Stimulated activated CD4-positive, alpha-beta T cell treated with anti-CD3 and anti-CD28 coated beads, Interleukin-15, amount 100 ng/mL, for 1 hour (primary cell): ENCODE results near the gene RALGAPB.

Source experiments
- DNase-seq, 2 donors: peaks; one replicate each; pipeline ENCODE4 v3.0.0-alpha.2; 2020; ENCODE audit warnings: low read depth in 1 of 2, low spot score in 1 of 2

Gene RALGAPB

DNA sequence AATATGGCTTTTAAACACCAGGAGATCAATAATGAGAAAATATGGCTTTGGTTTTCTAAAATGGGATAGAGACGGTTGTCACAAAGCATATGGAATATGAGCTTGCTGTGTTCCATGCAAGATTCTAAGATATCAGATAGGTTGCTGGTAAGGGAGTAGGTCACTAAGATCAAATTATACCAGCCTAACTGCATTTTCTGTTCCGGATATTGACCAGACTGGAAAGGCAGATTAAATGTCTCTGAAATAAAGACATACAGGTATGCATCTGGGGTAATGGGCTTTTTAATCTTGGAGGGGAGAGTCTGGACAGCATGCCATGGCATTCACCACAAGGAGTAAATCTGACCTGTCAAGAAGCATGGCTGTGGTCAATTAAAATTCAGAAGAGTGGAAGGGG, 73.1 kb downstream of the RALGAPB start:
- DNase-seq = no peak

DNA sequence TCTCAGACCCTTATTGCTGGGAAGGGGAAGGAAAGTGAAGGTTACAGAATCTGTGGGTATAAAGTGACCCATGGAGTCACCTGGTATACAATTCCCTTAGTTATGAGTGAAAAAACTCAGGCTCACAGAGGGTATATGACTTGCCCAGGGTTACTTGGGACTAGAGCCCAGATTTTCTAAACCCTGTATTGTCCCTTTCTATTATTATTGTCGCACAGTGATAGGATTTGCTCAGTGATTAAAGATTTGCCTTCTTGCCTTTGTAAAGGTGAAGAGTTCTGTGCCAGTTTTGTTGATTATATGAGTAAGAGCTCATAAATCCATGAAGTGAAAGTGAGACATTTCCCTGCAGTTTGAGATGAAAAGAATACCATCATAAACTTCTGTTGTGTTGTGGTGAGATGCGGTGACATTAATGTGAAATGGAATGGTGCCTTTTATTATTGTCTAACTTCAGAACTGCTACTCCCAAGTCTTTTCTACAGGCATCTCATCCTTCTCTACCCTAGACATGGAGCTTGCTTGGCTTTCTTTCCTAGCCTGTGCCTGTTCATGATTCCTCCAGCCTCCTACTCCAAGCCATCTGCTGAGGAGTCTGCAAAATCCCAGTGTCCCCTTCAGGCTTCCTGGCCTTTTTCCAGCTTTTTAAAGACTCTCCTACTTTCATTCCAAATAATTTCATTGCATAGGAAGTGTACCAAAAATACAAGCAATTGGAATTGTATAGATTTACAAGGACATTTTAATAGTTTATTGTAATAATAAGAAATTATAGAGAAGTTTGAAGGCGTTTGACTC, 74.8 kb downstream of the RALGAPB start:
- DNase-seq = no peak

- no peak for DNase-seq
These were observed 75.9 kb downstream of the RALGAPB start for GRCh38 chr20:38548356-38549083.

- no peak for DNase-seq
These were observed 77.6 kb downstream of the RALGAPB start for GRCh38 chr20:38550274-38550673.

DNA sequence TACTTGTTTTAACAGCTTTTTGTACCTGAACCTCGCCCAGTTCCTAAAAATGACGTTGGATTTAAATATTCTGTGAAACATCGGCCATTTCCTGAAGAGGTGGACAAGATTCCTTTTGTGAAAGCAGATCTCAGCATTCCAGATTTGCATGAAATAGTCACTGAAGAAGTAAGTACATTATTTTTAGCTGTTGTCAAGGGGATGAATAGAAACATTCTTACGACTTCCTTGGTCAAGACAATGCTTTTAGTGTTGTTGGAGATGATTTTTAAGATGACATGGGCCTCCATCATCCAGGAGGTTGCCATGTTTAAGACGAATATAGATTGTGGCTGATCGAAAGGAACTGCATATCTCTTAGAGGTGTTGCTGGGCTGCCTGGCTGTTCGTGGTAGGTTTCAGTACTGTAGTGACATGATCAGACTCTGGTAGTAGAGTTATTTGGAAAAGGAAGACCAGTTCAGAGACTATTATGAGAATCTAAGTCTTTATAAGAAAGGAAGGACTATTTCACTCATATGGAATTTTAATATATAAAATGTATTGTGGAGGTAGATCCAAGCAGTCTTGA, 78.5 kb downstream of the RALGAPB start:
- DNase-seq = no peak

GRCh38 chr20:38554986-38555385, 82.3 kb downstream of the RALGAPB start:
- no peak for DNase-seq

DNA sequence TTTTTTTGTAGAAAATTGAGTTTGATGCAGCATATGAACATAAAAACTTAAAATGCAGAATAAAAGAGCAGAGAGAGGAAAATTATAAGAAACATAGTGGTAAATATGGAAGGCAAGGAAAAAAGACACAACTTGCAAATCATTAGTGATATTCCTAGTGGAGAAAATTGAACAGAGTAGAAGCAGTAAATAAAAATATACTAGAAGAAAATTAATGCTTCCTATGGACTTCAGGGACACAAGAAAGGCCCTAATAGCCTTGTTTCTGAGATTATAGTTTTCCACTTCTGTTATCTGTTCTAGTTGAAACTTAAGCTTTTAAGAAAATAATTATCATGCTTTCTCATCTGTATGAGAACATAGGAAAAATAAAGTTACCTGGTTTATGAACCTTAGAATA, 82.8 kb downstream of the RALGAPB start:
- DNase-seq = no peak

- DNase-seq = no peak
These were observed 84.5 kb downstream of the RALGAPB start for GRCh38 chr20:38557174-38557573.

DNA sequence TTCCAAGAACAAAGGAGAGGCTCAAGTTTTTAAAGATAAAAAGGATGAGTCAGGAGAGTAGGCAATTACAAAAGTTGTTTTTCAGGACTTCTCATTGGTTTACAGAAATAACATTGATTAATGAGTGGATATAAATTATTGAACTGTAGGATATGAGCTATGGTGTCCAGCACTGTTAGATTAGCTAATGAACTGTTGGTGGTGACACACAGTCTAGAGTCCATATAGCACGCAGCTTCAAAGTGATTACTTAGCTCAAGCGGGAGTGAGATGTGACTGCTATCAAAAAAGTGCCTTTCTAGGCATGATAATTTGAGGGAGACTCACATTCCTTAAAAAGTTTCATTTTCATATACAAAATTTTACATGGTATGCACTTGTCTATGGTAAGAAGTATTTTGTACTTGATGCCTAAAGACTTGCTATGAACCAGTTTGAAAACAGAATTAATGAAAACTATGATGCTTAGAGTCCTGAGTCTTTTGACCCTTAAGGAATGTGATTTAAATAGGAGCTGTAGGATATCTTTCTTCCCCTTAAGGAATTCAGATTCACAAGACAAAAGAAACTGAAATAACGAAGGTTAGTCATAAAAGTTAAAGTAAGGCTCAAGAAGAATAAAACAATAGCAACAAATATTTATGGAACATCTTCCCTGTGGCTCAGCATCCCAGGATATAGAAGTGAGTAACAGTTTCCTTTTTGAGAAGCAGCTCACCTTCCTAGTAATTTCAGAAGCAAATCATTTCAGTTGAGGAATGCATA, 86.1 kb downstream of the RALGAPB start:
- DNase-seq = no peak

GRCh38 chr20:38559764-38560163, 87.1 kb downstream of the RALGAPB start:
- DNase-seq = no peak

DNA sequence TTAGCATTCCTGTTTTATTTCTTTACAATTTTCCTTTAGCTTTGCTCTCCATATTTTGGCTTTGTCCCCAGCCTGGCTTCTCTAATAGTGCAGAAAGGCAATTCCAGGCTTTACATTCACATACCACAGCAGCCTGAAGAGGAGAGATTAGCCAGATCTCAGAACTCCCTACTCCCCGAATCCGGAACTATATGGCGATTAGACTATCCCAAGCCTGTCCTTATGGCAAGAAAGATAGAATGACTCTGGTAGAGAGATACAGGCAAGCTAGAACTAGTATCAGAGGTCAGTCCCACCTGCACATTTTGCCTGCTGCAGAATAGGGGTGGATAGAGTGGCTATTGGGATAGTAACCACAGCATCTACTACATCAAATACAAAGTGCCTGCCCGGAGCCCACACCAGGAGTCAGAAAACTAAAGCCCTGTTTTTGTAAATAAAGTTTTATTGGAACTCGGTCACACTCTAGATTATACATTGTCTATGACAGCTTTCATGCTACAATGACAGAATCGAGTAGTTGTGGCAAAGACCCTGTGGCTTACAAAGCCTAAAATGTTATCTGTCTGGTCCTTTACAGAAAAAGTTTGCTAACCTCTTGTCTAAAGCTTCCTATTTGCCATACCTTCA, 91.3 kb downstream of the RALGAPB start:
- DNase-seq = no peak

DNA sequence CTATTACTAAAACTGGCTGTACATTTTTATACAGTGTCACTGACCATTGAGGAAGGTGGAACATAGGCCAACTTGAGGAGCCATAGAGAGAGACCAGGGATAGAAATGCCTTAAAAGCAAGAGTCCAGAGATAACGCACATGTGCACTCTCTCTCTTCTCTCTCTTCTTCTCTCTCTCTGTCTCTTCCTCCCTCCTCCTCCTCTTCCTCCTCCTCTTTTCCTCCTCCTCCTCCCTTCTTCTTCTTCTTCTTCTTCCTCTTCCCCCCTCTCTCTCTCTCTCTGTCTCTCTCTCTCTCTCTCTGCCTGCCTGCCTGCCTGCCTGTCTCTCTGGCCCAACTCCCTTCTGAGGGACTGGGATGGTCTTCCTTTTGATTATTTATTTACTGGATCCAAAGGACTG, 92.0 kb downstream of the RALGAPB start:
- no peak for DNase-seq

DNA sequence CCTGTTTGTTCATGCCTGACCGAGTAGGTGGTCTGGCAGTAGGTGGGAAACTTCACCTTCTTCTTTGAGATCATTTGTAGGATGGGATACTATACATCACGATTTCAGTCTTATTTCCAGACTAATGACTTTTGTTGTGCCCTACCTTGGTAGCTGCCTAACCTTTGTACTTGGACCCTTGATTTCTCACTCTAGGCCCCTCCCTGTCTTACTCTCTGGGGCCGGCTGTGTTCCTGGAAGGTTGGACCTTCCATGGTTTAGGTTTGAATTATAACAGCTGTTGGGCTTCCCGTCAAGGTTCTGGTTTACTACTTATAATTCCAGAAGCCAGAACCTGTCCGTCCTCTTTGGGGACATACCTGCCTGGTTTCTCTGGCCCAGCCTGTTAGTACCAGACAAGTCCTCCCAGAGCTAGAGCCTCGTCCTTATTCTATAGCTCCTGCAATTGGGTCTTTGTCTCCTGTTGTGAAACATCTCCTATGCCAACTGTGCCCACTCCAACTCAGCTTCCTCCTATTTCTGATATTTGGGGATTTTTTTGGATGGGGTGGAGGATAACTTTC, 93.5 kb downstream of the RALGAPB start:
- DNase-seq = no peak

- DNase-seq = no peak
These were observed 97.3 kb downstream of the RALGAPB start for GRCh38 chr20:38569747-38570525.

- no peak for DNase-seq
These were observed 100.8 kb downstream of the RALGAPB start for GRCh38 chr20:38573413-38573812.

- no peak for DNase-seq
These were observed 106.7 kb downstream of the RALGAPB start for GRCh38 chr20:38579219-38579910.

DNA sequence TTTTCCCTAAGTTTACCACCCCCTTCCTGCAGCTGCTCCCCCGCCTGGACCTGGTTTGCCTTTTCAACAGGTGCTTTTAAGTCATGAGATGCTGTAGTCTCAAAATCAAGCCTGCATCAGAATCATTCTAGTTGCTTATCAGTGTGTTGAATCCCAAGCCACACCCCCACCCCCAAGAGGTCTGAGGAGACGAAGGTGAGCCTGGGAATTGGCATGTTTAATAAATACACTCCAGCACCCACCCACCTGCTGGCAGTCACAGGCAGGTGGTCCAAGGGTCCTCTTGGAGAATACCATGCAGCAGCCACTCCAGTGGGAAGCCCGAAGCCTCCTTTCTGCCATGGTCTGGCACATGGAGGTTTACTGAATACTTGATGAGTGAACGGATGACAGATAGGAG, 107.3 kb downstream of the RALGAPB start:
- DNase-seq = no peak

DNA sequence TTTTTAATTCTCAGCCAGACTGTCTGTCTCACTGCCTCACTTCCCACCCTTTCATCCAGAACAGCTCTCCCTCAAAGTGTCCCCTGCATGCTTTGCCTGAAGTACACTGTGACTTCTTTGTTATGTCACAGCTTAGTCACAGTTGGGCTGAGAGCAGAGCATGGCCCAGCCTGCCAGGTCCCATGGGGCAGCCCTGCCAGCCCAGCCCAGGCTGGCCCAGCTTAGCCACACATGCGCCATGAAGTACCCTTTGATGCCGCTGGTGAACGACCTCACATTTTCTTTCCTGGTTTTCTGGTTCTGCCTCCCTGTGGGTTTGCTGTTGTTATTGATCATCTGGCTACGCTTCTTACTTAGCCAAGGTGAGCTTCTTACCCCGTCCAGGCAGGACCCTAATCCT, 108.4 kb downstream of the RALGAPB start, which contains the start of gene ADIG:
ADIG (plus strand) TSS at position 185 of the 400 bp plus-strand sequence; CDS start at position 239, 54 bp downstream.
- no peak for DNase-seq

DNA sequence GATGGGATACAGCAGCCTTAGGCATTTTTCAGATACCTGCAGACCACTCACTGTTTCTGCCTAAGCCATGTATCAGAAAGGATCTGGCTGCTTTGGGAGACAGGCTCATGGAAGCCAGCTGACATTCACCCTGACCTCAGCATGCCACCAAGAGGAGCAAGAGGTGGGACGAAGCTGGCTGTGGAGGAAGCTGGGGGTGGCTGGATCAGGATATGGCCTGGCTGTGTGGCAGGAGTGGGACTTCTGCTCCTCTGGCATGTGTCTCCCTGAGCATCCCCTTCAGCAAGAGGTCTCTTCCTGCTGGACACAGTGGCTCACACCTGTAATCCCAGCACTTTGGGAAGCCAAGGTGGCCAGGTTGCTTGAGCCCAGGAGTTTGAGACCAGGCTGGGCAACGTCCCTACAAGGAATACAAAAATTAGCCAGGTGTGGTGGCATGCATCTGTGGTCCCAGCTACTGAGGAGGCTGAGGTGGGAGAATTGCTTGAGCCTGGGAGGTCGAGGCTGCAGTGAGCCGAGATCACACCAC, 109.3 kb downstream of the RALGAPB start:
- no peak for DNase-seq
